ENCODE results near the gene CTBP1. TPM values are rescaled to one million over a fixed set of nuclear protein-coding genes. Genes with fewer than 3 reads are reported as not detected.

CTBP1 gene
- total RNA-seq, 1 donor from 2014 or later, result 112 TPM

DNA sequence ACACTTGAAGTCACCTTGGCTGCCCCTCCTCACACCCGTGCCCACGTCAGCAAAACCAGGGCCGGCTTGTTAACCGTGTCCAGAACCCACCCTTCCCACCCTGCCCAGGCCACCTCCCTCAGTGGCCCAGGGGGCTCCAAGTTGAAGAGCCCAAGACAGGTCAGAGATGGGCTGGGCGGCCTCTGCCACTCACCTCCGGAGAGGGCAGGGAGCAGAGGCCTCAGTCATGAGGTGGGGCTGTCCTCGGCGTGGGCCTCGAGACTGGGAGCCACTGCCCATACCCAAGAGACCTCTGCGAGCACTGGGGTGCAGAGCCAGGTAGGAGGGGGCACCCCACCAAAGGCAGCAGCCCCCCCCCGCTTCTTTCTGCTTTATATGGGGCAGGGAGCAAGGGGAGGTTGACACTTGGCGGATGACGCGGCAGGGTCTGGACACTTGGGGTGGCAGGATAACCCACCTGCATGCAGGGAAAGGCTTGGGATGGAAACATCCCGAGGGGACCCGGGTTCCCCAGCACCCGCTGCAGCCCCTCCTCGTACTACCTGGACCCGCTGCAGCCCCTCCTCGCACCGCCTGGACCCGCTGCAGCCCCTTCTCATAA is 38.6 kb downstream of the CTBP1 start:
- intact Hi-C loops (cut with micrococcal nuclease), result no loop called here
- TF ChIP-seq, protein P1, sequence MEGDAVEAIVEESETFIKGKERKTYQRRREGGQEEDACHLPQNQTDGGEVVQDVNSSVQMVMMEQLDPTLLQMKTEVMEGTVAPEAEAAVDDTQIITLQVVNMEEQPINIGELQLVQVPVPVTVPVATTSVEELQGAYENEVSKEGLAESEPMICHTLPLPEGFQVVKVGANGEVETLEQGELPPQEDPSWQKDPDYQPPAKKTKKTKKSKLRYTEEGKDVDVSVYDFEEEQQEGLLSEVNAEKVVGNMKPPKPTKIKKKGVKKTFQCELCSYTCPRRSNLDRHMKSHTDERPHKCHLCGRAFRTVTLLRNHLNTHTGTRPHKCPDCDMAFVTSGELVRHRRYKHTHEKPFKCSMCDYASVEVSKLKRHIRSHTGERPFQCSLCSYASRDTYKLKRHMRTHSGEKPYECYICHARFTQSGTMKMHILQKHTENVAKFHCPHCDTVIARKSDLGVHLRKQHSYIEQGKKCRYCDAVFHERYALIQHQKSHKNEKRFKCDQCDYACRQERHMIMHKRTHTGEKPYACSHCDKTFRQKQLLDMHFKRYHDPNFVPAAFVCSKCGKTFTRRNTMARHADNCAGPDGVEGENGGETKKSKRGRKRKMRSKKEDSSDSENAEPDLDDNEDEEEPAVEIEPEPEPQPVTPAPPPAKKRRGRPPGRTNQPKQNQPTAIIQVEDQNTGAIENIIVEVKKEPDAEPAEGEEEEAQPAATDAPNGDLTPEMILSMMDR (IDR thresholded peaks at IDR 0.05; ENCODE audit: borderline replicate concordance), result no peak
- peak; percentile 17 for DNase-seq
- Histone ChIP-seq H3K36me3 (peaks cover 50% of the 10 kb centered on the region), H3K27me3 (ENCODE audit: low read depth) (no peaks in the 10 kb centered on the region), H3K9me3 (replicated peaks) (no peaks in the 10 kb centered on the region), H3K27ac (replicated peaks) (peak overlapping the region; percentile 85), H3K4me1 (peaks cover 58% of the 10 kb centered on the region), H3K4me3 (peak overlapping the region; percentile 39)

DNA sequence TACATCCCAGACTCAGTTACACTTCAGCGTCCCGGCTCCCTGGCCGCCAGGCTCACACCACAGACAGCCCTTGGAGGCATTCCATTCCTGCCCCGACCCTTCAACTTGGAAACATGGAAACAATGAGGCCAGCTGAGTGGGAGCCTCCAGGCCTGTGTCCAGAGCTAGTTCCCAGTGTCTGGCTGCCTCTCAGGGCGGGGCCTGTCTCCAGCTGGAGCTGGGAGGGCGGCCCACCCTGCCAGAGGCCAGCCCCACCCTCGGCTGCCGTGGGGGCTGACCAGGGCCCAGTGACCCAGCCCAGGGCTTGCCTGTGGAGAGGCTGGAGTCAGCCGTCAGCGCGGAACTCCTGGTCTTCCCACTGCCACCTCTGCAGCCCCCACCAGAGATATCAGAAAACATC is 39.1 kb downstream of the CTBP1 start:
- Histone ChIP-seq H3K4me1 (peaks cover 53% of the 10 kb centered on the region), H3K27me3 (ENCODE audit: low read depth) (no peaks in the 10 kb centered on the region), H3K27ac (replicated peaks) (peak overlapping the region; percentile 85), H3K9me3 (replicated peaks) (no peaks in the 10 kb centered on the region), H3K4me3 (peak overlapping the region; percentile 39), H3K36me3 (peaks cover 45% of the 10 kb centered on the region)
- TF ChIP-seq, protein P1 (IDR thresholded peaks at IDR 0.05; ENCODE audit: borderline replicate concordance), result no peak
- intact Hi-C loops (cut with micrococcal nuclease), result no loop called here
- DNase-seq, result peak; percentile 88

DNA sequence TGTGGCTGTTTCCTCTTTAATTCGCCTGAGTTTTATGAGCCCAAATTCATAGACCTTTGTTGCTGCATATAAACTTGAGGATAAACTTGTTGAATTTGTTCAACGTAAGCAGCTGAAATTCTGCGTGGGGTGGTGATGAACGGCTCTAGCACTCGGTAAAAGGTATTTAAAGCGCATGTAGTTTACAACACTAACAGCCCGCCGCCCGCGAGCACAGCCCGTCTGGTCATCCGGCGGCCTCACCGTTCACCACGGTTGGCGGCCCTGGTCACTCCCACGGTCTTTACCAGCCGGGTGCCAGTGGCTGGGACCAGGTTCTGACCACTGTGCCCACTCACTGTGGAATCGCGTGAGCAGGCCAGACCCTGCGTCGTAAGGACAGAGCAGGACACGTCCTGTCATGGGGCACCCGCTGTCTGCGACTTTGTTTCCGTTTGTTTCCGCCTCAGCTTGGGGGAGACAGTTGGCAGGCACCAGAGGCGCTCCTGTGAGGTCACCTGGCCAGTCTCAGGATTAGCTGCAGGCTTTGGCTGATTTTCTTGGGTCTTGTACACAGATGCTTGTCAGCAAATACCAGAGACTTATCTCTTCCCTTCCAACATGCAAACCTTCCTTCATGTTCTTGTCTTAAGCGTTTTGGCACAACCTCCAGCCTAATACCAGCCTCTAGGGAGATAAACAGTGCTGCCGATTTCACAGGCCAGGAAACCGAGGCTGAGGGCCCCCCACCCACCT is 39.8 kb downstream of the CTBP1 start:
- no peaks in the 10 kb centered on the region for H3K27me3 ChIP-seq (ENCODE audit: low read depth)
- H3K36me3 ChIP-seq, result peaks cover 38% of the 10 kb centered on the region
- peak overlapping the region; percentile 85 for H3K27ac ChIP-seq (replicated peaks)
- peaks cover 49% of the 10 kb centered on the region for H3K4me1 ChIP-seq
- H3K9me3 ChIP-seq (replicated peaks), result no peaks in the 10 kb centered on the region
- DNase-seq, result peak; percentile 32
- TF ChIP-seq, protein P1 (IDR thresholded peaks at IDR 0.05; ENCODE audit: borderline replicate concordance), result no peak
- peak overlapping the region; percentile 33 for H3K4me3 ChIP-seq
- intact Hi-C loops (cut with micrococcal nuclease), result no loop called here

DNA sequence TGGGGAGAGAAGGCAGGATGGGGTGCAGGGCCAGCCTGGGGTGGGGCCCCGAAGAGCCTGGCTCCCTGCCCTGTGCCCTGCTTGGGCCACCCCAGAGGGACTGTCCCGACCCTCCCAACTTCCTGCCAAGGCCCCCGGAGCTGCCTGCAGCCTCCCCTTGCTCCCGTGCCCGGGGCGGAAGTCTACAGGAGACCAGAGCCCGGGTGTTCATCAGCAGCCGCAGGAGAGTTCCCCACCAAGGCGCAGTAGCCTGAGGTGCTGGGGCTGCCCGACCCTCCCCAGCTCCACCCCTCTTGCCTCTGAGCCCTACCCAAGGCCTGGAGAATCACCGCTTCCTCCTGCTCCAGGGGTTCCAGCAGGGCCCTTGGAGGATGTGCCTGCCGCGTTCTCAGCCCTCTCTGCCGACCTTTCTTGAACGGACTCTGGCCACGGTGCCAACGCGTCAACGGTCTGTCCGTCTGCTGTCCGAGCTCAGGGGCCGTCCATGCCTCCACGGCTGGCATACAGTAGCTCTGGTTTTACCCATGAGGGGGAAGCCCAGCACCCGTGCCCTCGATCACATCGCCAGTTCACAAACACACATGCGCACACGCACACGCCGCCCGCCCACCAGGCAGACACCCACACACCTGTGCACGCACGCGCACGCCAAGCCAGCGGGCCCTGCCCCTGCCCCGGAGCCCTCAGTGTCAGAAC is 40.5 kb downstream of the CTBP1 start:
- intact Hi-C loops (cut with micrococcal nuclease), result no loop called here

DNA sequence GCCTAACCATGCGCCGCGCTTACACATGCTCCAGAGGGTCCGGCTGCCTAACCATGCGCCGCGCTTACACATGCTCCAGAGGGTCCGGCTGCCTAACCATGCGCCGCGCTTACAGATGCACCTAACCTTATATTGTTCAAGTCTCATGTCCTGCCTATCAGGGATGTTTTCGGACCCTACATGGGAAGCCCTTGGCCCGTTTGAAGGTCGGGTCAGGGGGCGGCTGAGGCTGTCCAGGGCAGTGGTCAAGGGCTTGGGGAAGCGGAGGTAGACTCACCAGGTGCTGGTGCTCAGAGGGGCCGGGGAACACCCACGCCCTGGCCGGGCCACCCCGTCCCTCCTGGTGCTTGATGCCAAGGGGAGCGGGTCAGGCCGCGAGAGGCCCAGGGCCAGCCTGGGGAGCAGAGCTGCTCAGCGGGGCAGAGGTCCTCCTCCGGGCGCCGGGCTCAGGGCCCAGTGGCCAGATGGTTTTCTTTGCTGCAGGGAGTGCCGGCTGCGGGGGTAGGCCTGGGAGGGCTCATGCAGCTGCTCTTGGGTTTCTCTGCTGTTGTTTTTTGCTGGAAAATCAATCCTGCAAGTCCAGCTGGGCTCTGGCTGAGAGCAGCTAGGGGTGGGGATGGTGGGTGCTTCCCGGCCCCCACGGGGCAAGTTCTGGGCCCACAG is 41.2 kb downstream of the CTBP1 start:
- H3K27ac ChIP-seq (replicated peaks), result peak overlapping the region; percentile 85
- H3K27me3 ChIP-seq (ENCODE audit: low read depth), result no peaks in the 10 kb centered on the region
- peak; percentile 76 for DNase-seq
- TF ChIP-seq, protein P1 (IDR thresholded peaks at IDR 0.05; ENCODE audit: borderline replicate concordance), result no peak
- H3K4me3 ChIP-seq, result peak overlapping the region; percentile 33
- H3K4me1 ChIP-seq, result peaks cover 52% of the 10 kb centered on the region
- peaks cover 24% of the 10 kb centered on the region for H3K36me3 ChIP-seq
- H3K9me3 ChIP-seq (replicated peaks), result no peaks in the 10 kb centered on the region
- intact Hi-C loops (cut with micrococcal nuclease), result no loop called here

More for the DNA sequence above, 40.5 kb downstream of the CTBP1 start:
- peak; percentile 43 for DNase-seq
- TF ChIP-seq, protein P1 (IDR thresholded peaks at IDR 0.05; ENCODE audit: borderline replicate concordance), result no peak
- peaks cover 49% of the 10 kb centered on the region for H3K4me1 ChIP-seq
- peaks cover 31% of the 10 kb centered on the region for H3K36me3 ChIP-seq
- H3K27me3 ChIP-seq (ENCODE audit: low read depth), result no peaks in the 10 kb centered on the region
- H3K27ac ChIP-seq (replicated peaks), result peak overlapping the region; percentile 85
- peak overlapping the region; percentile 33 for H3K4me3 ChIP-seq
- no peaks in the 10 kb centered on the region for H3K9me3 ChIP-seq (replicated peaks)

All from left ventricle myocardium inferior (tissue), 1 donor.